Prostate gland (tissue), 2 donors: ENCODE measurements around the gene PLCB1.

Experiments
- POLR2A ChIP-seq: fragments of 450-650 bp; IDR thresholded peaks from one replicate; pipeline ENCODE4 v1.6.1; 2016; ENCODE audit warnings: antibody characterized with exemption, mild to moderate bottlenecking
- POLR2AphosphoS5 ChIP-seq: sonication (generic); formaldehyde crosslinking; IDR thresholded peaks from one replicate; pipeline ENCODE4 v1.6.1; 2017; ENCODE audit warnings: antibody characterized with exemption
- TF ChIP-seq, protein P1 (sequence below), 4 experiments: fragments of 200-600 bp in 2 of 4; fragments of 450-650 bp in 2 of 4; sonication (generic) in 2 of 4; IDR thresholded peaks; 1 replicate in 3 of 4; 2 replicates in 1 of 4; pipeline ENCODE4 v1.5.1; 2016 to 2019; ENCODE audit warnings: antibody characterized with exemption in 4 of 4, mild to moderate bottlenecking in 2 of 4, moderate library complexity in 2 of 4

DNA sequence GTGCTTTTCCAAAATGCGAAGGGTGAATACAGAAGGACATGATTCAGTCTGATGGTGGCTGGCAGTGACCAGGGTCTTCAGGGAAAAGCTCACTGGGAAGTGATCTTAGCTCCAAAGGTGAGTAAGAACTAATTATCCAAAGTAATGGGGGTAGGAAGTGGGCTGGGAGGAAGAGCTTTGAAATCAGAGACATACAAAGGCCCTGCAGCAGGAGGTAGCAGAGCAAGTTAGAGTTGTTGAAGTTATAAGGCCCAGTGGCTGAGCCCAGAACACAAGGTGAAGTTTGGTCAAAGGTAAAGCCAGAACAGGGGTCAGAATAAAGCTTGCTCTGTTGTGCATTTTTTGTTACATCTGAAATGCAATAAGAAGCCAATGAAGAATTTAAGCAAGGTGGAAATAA lies 81.2 kb downstream of the PLCB1 start:
- TF ChIP-seq, protein P1, sequence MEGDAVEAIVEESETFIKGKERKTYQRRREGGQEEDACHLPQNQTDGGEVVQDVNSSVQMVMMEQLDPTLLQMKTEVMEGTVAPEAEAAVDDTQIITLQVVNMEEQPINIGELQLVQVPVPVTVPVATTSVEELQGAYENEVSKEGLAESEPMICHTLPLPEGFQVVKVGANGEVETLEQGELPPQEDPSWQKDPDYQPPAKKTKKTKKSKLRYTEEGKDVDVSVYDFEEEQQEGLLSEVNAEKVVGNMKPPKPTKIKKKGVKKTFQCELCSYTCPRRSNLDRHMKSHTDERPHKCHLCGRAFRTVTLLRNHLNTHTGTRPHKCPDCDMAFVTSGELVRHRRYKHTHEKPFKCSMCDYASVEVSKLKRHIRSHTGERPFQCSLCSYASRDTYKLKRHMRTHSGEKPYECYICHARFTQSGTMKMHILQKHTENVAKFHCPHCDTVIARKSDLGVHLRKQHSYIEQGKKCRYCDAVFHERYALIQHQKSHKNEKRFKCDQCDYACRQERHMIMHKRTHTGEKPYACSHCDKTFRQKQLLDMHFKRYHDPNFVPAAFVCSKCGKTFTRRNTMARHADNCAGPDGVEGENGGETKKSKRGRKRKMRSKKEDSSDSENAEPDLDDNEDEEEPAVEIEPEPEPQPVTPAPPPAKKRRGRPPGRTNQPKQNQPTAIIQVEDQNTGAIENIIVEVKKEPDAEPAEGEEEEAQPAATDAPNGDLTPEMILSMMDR (IDR thresholded peaks at IDR 0.05), result no peak
- no peak for TF ChIP-seq POLR2A
- no peak for TF ChIP-seq POLR2AphosphoS5
